ENCODE results near the gene ROBO3. TPM values are rescaled to one million over a fixed set of nuclear protein-coding genes. Genes with fewer than 3 reads are reported as not detected.

Gene ROBO3
- total RNA-seq, 4 donors from 2014 or later = 5.6 to 38.6 (median 17.0) TPM

DNA sequence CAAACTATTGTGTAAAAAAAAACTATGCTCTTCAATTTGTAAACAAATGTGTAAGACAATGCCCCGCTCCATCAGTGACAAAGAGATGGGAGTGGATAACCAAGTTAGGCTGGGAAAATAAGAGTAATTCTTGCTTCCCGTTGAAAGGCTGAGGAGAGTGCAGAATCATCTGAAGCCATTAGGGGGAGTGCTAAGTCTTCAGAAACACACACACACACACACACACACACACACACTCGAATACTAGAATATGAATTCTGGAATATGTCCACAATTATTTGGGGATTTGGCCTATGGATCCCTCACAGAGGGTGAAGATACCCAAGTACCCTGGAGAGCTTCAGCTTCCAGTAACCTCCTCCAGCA is 27.8 kb upstream of the ROBO3 start:
- in situ Hi-C loops (cut with MboI; ENCODE audit: low pct_ligation_motif_present in 1 of 4, low pct_unique_long_range_greater_than_20kb in 1 of 4, low sequenced_read_pairs in 3 of 4) = loop anchor here (5.0 to 25.0 kb wide), 5 partner anchors 73 to 425 kb away; partner anchors contain the start of genes SIAE (in 3 of the 4), SPA17 (in 3 of the 4), ESAM (in 1 of the 4) and OR8B4 (in 1 of the 4)
- no peak for DNase-seq
- Histone ChIP-seq H3K9me3 (no peaks in the 10 kb centered on the region), H3K36me3 (no peaks in the 10 kb centered on the region), H3K4me1 (peaks cover 11 to 39% (median 16%) of the 10 kb centered on the region in 4 donors), H3K27ac (peak overlapping the region in 1 of 4 donors; percentile 67), H3K27me3 (peaks cover 53% of the 10 kb centered on the region), H3K4me3 (no peak overlapping the region)
- intact Hi-C loops (cut with DNase I; ENCODE audit: low total_unique reads) = loop anchor here (5.0 kb wide), 1 partner anchor 75 kb away; the partner anchor contains the start of gene ESAM
- WGBS, 2 donors (ENCODE audit: low coverage in 1 of 2) = 0 to 8% methylated on average over 2 to 3 of the region's 3 CpGs
- no peak for TF ChIP-seq POLR2AphosphoS5 (IDR thresholded peaks at IDR 0.05)
- TF ChIP-seq EP300 (IDR thresholded peaks at IDR 0.05; ENCODE audit: low read depth) = no peak
- TF ChIP-seq POLR2A (IDR thresholded peaks at IDR 0.05) = no peak
- TF ChIP-seq, protein P1, sequence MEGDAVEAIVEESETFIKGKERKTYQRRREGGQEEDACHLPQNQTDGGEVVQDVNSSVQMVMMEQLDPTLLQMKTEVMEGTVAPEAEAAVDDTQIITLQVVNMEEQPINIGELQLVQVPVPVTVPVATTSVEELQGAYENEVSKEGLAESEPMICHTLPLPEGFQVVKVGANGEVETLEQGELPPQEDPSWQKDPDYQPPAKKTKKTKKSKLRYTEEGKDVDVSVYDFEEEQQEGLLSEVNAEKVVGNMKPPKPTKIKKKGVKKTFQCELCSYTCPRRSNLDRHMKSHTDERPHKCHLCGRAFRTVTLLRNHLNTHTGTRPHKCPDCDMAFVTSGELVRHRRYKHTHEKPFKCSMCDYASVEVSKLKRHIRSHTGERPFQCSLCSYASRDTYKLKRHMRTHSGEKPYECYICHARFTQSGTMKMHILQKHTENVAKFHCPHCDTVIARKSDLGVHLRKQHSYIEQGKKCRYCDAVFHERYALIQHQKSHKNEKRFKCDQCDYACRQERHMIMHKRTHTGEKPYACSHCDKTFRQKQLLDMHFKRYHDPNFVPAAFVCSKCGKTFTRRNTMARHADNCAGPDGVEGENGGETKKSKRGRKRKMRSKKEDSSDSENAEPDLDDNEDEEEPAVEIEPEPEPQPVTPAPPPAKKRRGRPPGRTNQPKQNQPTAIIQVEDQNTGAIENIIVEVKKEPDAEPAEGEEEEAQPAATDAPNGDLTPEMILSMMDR (IDR thresholded peaks at IDR 0.05) = no peak

DNA sequence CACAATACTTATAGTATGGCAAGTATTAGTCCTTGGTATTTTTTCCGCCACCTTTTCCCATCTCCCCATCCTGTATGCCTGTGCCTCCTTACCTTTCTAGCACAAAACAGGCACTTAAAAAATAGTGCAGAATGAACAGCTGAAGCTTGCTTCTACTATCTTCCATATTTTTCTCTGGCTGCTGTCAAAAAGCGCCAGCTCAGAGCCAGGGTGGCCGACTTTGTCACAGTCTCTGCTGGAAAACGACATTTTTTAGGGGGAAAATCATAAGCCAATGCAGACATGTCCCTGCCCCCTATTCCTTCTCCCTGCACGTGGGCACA is 26.5 kb upstream of the ROBO3 start:
- no peak for DNase-seq
- no peak overlapping the region for H3K27ac ChIP-seq
- H3K27me3 ChIP-seq = peaks cover 66% of the 10 kb centered on the region
- WGBS, 2 donors (ENCODE audit: low coverage in 1 of 2) = 34 to 37% methylated on average over 5 of the region's 5 CpGs
- H3K4me3 ChIP-seq = peak overlapping the region in 1 of 4 donors; percentile 44
- H3K36me3 ChIP-seq = no peaks in the 10 kb centered on the region
- in situ Hi-C loops (cut with MboI; ENCODE audit: low pct_ligation_motif_present in 1 of 4, low pct_unique_long_range_greater_than_20kb in 1 of 4, low sequenced_read_pairs in 3 of 4) (loop anchor here (5.0 to 25.0 kb wide), 5 partner anchors 74 to 426 kb away; partner anchors contain the start of genes SIAE (in 3 of the 4), SPA17 (in 3 of the 4), ESAM (in 1 of the 4) and OR8B4 (in 1 of the 4)), intact Hi-C loops (cut with DNase I; ENCODE audit: low total_unique reads) (loop anchor here (5.0 kb wide), 1 partner anchor 76 kb away; the partner anchor contains the start of gene ESAM)
- TF ChIP-seq POLR2AphosphoS5 (IDR thresholded peaks at IDR 0.05) = no peak
- TF ChIP-seq EP300 (IDR thresholded peaks at IDR 0.05; ENCODE audit: low read depth) = no peak
- no peak for TF ChIP-seq POLR2A (IDR thresholded peaks at IDR 0.05)
- TF ChIP-seq, protein P1 (IDR thresholded peaks at IDR 0.05) = no peak
- H3K9me3 ChIP-seq = no peaks in the 10 kb centered on the region
- peaks cover 14 to 47% (median 21%) of the 10 kb centered on the region in 4 donors for H3K4me1 ChIP-seq

DNA sequence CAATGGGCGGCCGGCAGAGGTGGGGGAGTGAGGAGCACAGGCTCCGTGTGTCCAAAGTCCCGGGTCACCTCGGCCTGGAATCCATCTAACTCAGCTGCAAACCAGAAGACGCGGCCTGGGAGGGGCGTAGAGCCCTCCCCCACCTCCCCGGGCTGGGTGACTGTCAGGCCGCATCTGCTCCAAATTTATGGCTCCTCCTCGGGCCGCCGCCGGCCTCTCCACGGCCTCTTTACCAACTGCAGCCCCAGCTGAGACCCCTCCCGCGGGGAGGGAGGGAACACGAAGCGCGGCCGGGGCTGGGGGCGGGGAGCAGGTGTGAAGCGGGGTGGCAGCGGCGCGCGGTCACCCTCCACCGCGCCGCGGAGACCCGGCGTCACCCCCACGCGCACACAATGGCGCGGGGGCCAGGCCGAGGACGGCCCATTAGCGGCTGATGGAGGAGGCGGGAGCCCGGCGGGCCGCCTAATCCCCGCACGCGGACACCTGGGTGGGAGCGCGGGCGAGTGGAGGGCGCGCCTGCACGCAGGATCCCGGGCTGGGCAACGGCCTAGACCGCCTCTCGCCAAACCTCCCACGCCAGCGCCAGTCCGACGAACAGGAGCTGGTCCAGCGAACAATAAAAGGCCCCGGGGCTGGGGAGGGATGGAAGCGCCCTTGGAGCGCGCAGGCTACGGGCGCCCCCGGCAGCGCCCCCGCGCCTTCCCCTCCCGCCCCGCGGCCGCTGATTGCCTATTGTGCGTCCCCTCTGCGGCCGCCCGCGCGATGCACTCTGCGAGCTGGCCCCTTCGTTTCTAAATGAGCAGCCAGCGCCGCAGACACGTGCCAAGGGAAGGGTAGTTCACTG is 25.9 kb upstream of the ROBO3 start:
- peak overlapping the region in 2 of 4 donors; percentile 20 to 44 for H3K4me3 ChIP-seq
- intact Hi-C loops (cut with DNase I; ENCODE audit: low total_unique reads) = loop anchor here (5.0 kb wide), 1 partner anchor 77 kb away; the partner anchor contains the start of gene ESAM

More for the DNA sequence above, 25.9 kb upstream of the ROBO3 start:
- 0 to 3% methylated on average over 2 to 48 of the region's 87 CpGs for WGBS, 2 donors (ENCODE audit: low coverage in 1 of 2)
- no peak for DNase-seq
- Histone ChIP-seq H3K4me1 (peaks cover 10 to 42% (median 21%) of the 10 kb centered on the region in 4 donors), H3K27ac (no peak overlapping the region), H3K36me3 (no peaks in the 10 kb centered on the region), H3K9me3 (no peaks in the 10 kb centered on the region), H3K27me3 (peaks cover 72% of the 10 kb centered on the region)
- TF ChIP-seq POLR2AphosphoS5 (IDR thresholded peaks at IDR 0.05) = no peak
- TF ChIP-seq, protein P1 (IDR thresholded peaks at IDR 0.05) = no peak
- no peak for TF ChIP-seq POLR2A (IDR thresholded peaks at IDR 0.05)
- TF ChIP-seq EP300 (IDR thresholded peaks at IDR 0.05; ENCODE audit: low read depth) = no peak
- in situ Hi-C loops (cut with MboI; ENCODE audit: low pct_ligation_motif_present in 1 of 4, low pct_unique_long_range_greater_than_20kb in 1 of 4, low sequenced_read_pairs in 3 of 4) = loop anchor here (5.0 to 25.0 kb wide), 5 partner anchors 75 to 427 kb away; partner anchors contain the start of genes SIAE (in 3 of the 4), SPA17 (in 3 of the 4), ESAM (in 1 of the 4) and OR8B4 (in 1 of the 4)

Measured in transverse colon (tissue), 4 donors.